Mucosa of gallbladder (tissue), 1 donor: Measurements from ENCODE around the gene ARHGAP40. TPM values are rescaled to one million over a fixed set of nuclear protein-coding genes. Genes with fewer than 3 reads are reported as not detected.
"Not testable (repeated sequence)": the region's sequence is repeated elsewhere in the genome, so short reads cannot be mapped to it uniquely, and the experiment has no call there.

Experiments used
- DNase-seq: peaks from one replicate; pipeline ENCODE4 v3.0.0-alpha.2; 2020; ENCODE audit warnings: low spot score
- total RNA-seq: library from RNA; stranded (reverse); gene quantifications from one replicate; pipeline ENCODE4 v1.2.1, GENCODE V29; 2021
- donor health status: DM: no; HTN: no; CAD: no.

Gene ARHGAP40
- total RNA-seq, 1 donor from 2014 or later, result not detected

- DNase-seq, result no peak
These were observed 13.3 kb upstream of the ARHGAP40 start for GRCh38 chr20:38588303-38588702.

GRCh38 chr20:38589351-38589750 lies 12.3 kb upstream of the ARHGAP40 start:
- no peak for DNase-seq

GRCh38 chr20:38589967-38590675 lies 11.5 kb upstream of the ARHGAP40 start:
- no peak for DNase-seq

GRCh38 chr20:38590676-38591473 lies 10.7 kb upstream of the ARHGAP40 start:
- DNase-seq, result no peak

- no peak for DNase-seq
These were observed 9.9 kb upstream of the ARHGAP40 start for GRCh38 chr20:38591474-38592410.

- DNase-seq, result not testable (repeated sequence)
These were observed 9.2 kb upstream of the ARHGAP40 start for GRCh38 chr20:38592411-38592790.

- DNase-seq, result not testable (repeated sequence)
These were observed 7.3 kb upstream of the ARHGAP40 start for GRCh38 chr20:38594281-38594680.

GRCh38 chr20:38595886-38596285 lies 5.7 kb upstream of the ARHGAP40 start:
- not testable (repeated sequence) for DNase-seq

GRCh38 chr20:38599410-38599882 lies 2.2 kb upstream of the ARHGAP40 start:
- peak; percentile 42 for DNase-seq

- no peak for DNase-seq
These were observed 1.6 kb upstream of the ARHGAP40 start for GRCh38 chr20:38600057-38600456.

- no peak for DNase-seq
These were observed 574 bp downstream of the ARHGAP40 start for GRCh38 chr20:38602185-38602581.

- DNase-seq, result no peak
These were observed 1.7 kb downstream of the ARHGAP40 start for GRCh38 chr20:38603286-38603685.

- DNase-seq, result no peak
These were observed 3.3 kb downstream of the ARHGAP40 start for GRCh38 chr20:38604873-38605303.

- no peak for DNase-seq
These were observed 5.7 kb downstream of the ARHGAP40 start for GRCh38 chr20:38607351-38607750.

- DNase-seq, result no peak
These were observed 6.6 kb downstream of the ARHGAP40 start for GRCh38 chr20:38608188-38608587.

GRCh38 chr20:38609815-38610214 lies 8.2 kb downstream of the ARHGAP40 start:
- no peak for DNase-seq

GRCh38 chr20:38610521-38610920 lies 8.9 kb downstream of the ARHGAP40 start:
- no peak for DNase-seq

- DNase-seq, result no peak
These were observed 11.3 kb downstream of the ARHGAP40 start for GRCh38 chr20:38612751-38613515.

- DNase-seq, result no peak
These were observed 13.7 kb downstream of the ARHGAP40 start for GRCh38 chr20:38615283-38615682.

- no peak for DNase-seq
These were observed 14.8 kb downstream of the ARHGAP40 start for GRCh38 chr20:38616457-38616856.
